HepG2 (cell line): ENCODE measurements around the gene THOC6. TPM values are rescaled to one million over a fixed set of nuclear protein-coding genes. Genes with fewer than 3 reads are reported as not detected.

Experiments used
- ATAC-seq: fragments of 200-7000 bp; cut with Tn5 transposase; 3 replicates; pipeline ENCODE4 v1.9.1; 2020; ENCODE audit warnings: mild to moderate bottlenecking, moderate library complexity
- BruUV-seq: library from RNA; stranded (reverse); fragments of 400-500 nt; replicated peaks from 2 replicates; lab custom pipeline; 2021; lab: Mats Ljungman, UMichigan
- CTCF ChIA-PET: fragments of 300-600 bp; formaldehyde crosslinking; extraction: SDS; loops from one replicate; lab custom pipeline; 2021; ENCODE audit warnings: low total read pairs, inconsistent platforms, low intra/inter-chr PET ratio; lab: Yijun Ruan, JAX
- POLR2A ChIA-PET: fragments of 350-600 bp; sonication (Branson Sonifier 250); formaldehyde crosslinking; loops from one replicate; lab custom pipeline; 2020; ENCODE audit warnings: antibody characterized with exemption, inconsistent platforms; lab: Yijun Ruan, JAX
- DNase-seq: peaks from one replicate; pipeline ENCODE4 v3.0.0-alpha.2; 2015; ENCODE audit warnings: low spot score
- FAIRE-seq: peaks from 3 replicates; lab custom pipeline; 2011; peaks lifted over from hg19 to GRCh38; lab: Jason Lieb, UNC
- H2AFZ ChIP-seq: one replicate; pipeline ENCODE4 v1.6.1; 2011; ENCODE audit warnings: low read length, inconsistent platforms
- H3K27ac ChIP-seq: fragments of 300-600 bp; 3 replicates; pipeline ENCODE4 v1.8.0; 2011; ENCODE audit warnings: mixed run types, mild to moderate bottlenecking, mixed read lengths, low read length, inconsistent platforms; ENCODE audit not compliant: insufficient read depth; ENCODE audit errors: extremely low read length
- H3K27me3 ChIP-seq, 2 experiments: fragments of 200-600 bp in 1 of 2; 2 replicates in 1 of 2; 3 replicates in 1 of 2; pipeline versions ENCODE4 v1.6.0 to v1.8.0; 2011; ENCODE audit warnings: low read length in 2 of 2, mild to moderate bottlenecking in 2 of 2, moderate library complexity in 2 of 2, inconsistent platforms in 1 of 2; ENCODE audit not compliant: insufficient read depth in 2 of 2, control insufficient read depth in 1 of 2
- H3K36me3 ChIP-seq, 2 experiments: fragments of 200-600 bp in 1 of 2; replicated peaks in 1 of 2; 2 replicates in 1 of 2; 3 replicates in 1 of 2; pipeline versions ENCODE4 v1.5.1 to v1.8.0; 2011; ENCODE audit warnings: low read length in 2 of 2, inconsistent platforms in 1 of 2; ENCODE audit not compliant: insufficient read depth in 2 of 2, control insufficient read depth in 1 of 2
- H3K4me1 ChIP-seq: 2 replicates; pipeline ENCODE4 v1.5.1; 2012; ENCODE audit warnings: low read length, inconsistent platforms; ENCODE audit not compliant: insufficient read depth
- H3K4me2 ChIP-seq: 2 replicates; pipeline ENCODE4 v1.6.0; 2011; ENCODE audit warnings: low read depth, low read length, inconsistent platforms
- H3K4me3 ChIP-seq, 3 experiments: fragments of 200-600 bp in 1 of 3; sonication (generic), shearing (Covaris generic) in 1 of 3; replicated peaks in 1 of 3; 2 replicates each; pipeline ENCODE4 v1.5.1; 2011 to 2016; ENCODE audit warnings: low read length in 3 of 3, inconsistent platforms in 2 of 3, low read depth in 2 of 3, mild to moderate bottlenecking in 2 of 3, control low read depth in 1 of 3, mixed read lengths in 1 of 3; ENCODE audit not compliant: insufficient read depth in 1 of 3
- H3K79me2 ChIP-seq: one replicate; pipeline ENCODE4 v1.6.1; 2011; ENCODE audit warnings: low read length, inconsistent platforms; ENCODE audit not compliant: insufficient read depth
- H3K9ac ChIP-seq: 2 replicates; pipeline ENCODE4 v1.6.0; 2011; ENCODE audit warnings: mild to moderate bottlenecking, low read depth, low read length, inconsistent platforms; ENCODE audit not compliant: insufficient read depth
- H3K9me3 ChIP-seq: 2 replicates; pipeline ENCODE4 v1.5.1; 2012; ENCODE audit warnings: mild to moderate bottlenecking, low read length
- H4K20me1 ChIP-seq: 2 replicates; pipeline ENCODE4 v1.6.0; 2011; ENCODE audit warnings: inconsistent platforms, mild to moderate bottlenecking, low read length, moderate library complexity; ENCODE audit not compliant: insufficient read depth
- ATF1 ChIP-seq: IDR thresholded peaks from 2 replicates; pipeline ENCODE4 v1.6.1; 2016; ENCODE audit warnings: mild to moderate bottlenecking, control low read depth
- DMAP1 ChIP-seq: IDR thresholded peaks from 2 replicates; pipeline ENCODE4 v1.6.1; 2016
- HOXD1 ChIP-seq: sonication (generic); formaldehyde crosslinking; IDR thresholded peaks from 2 replicates; pipeline ENCODE4 v1.5.0; 2020; ENCODE audit warnings: missing genetic modification reagents
- KAT7 ChIP-seq: IDR thresholded peaks from 2 replicates; pipeline ENCODE4 v1.6.1; 2018; ENCODE audit warnings: borderline replicate concordance, missing compliant biosample characterization
- ZMYM3 ChIP-seq: sonication (generic); formaldehyde crosslinking; IDR thresholded peaks from 2 replicates; pipeline ENCODE4 v1.5.1; 2020; ENCODE audit warnings: mild to moderate bottlenecking, missing genetic modification reagents
- WGBS: methylation state at CpG from one replicate; pipeline ENCODE4 v1.1.6; 2017; ENCODE audit warnings: low lambda C conversion rate; 5-methylcytosine and 5-hydroxymethylcytosine counted together
- in situ Hi-C: cut with HindIII; loops from 2 replicates; pipeline ENCODE4 v1.10.0; 2017; ENCODE audit warnings: low pct_unique_long_range_greater_than_20kb; ENCODE audit not compliant: extremely low pct_ligation_motif_present
- intact Hi-C: fragments of 100-400 bp; cut with micrococcal nuclease; formaldehyde crosslinking; loops from one replicate; pipeline ENCODE4 v1.10.0; 2022; ENCODE audit not compliant: unreplicated experiment
- polyA plus RNA-seq, 8 experiments: library from polyadenylated mRNA; depleted of rRNA in 3 of 8; stranded (reverse) in 7 of 8; unstranded in 1 of 8; fragments of >200 nt; fragmentation: Illumina TruSeq in 4 of 8; extraction: Trizol in 4 of 8; gene quantifications; 2 replicates each; pipeline versions ENCODE4 v1.2.1 to v1.2.3, GENCODE V29; 2011 to 2016; ENCODE audit warnings: low read depth in 4 of 8, missing spikeins in 1 of 8, mixed read lengths in 1 of 8; ENCODE audit not compliant: insufficient read depth in 1 of 8
- total RNA-seq, 5 experiments: library from RNA; depleted of rRNA; stranded (reverse); fragments of >200 nt; fragmentation: Illumina TruSeq; extraction: Trizol; gene quantifications; 2 replicates each; pipeline ENCODE4 v1.2.3, GENCODE V29; 2016; ENCODE audit warnings: low read depth in 1 of 5
- TF ChIP-seq, protein P1 (sequence below): sonication (generic); formaldehyde crosslinking; IDR thresholded peaks from 2 replicates; pipeline ENCODE4 v1.4.0; 2020; ENCODE audit warnings: mild to moderate bottlenecking, missing genetic modification reagents
- TF ChIP-seq, protein P2 (sequence below): IDR thresholded peaks from 2 replicates; pipeline ENCODE4 v1.6.1; 2016; ENCODE audit warnings: low read depth
- TF ChIP-seq, protein P3 (sequence below), 2 experiments: sonication (generic) in 1 of 2; formaldehyde crosslinking in 1 of 2; IDR thresholded peaks; 2 replicates each; pipeline versions ENCODE4 v1.4.0 to v1.6.1; 2016 to 2020; ENCODE audit warnings: borderline replicate concordance in 1 of 2, low read depth in 1 of 2, mild to moderate bottlenecking in 1 of 2, missing genetic modification reagents in 1 of 2

Gene THOC6
- total and polyA plus RNA-seq, 2 of the 13 experiments (the other 11 are each of a cell fraction or from before 2014, with no cell fraction given): 32.1 to 37.0 TPM

DNA sequence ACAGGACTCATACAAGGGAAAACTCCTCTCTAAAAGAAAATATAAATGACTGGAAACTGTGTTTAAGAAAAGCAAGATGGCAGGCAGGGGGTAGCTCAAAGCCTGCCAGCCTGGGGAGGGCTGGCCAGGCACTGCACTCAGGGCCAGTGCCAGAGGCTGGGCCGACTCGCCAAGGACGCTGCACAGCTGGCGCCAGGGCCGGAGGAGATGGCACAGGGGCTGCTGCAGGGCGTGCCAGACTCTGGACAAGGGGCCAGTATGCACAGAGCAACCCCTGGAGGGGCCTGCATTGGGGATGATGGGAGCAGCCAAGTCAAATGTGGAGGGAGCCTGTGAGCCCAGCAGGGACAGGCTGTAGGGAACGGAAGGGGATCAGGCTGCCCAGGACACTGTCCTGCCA, 47.6 kb upstream of the THOC6 start:
- H3K27me3 ChIP-seq: no peaks in the 10 kb centered on the region
- ChIA-PET POLR2A (no interaction called here), CTCF (no interaction called here)
- TF ChIP-seq KAT7 (CRISPR knock-in tag): no peak
- TF ChIP-seq, protein P1, sequence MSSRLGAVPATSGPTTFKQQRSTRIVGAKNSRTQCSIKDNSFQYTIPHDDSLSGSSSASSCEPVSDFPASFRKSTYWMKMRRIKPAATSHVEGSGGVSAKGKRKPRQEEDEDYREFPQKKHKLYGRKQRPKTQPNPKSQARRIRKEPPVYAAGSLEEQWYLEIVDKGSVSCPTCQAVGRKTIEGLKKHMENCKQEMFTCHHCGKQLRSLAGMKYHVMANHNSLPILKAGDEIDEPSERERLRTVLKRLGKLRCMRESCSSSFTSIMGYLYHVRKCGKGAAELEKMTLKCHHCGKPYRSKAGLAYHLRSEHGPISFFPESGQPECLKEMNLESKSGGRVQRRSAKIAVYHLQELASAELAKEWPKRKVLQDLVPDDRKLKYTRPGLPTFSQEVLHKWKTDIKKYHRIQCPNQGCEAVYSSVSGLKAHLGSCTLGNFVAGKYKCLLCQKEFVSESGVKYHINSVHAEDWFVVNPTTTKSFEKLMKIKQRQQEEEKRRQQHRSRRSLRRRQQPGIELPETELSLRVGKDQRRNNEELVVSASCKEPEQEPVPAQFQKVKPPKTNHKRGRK (CRISPR knock-in tag): no peak
- TF ChIP-seq ATF1 (CRISPR knock-in tag): no peak
- TF ChIP-seq HOXD1 (CRISPR knock-in tag): no peak
- TF ChIP-seq, protein P2, sequence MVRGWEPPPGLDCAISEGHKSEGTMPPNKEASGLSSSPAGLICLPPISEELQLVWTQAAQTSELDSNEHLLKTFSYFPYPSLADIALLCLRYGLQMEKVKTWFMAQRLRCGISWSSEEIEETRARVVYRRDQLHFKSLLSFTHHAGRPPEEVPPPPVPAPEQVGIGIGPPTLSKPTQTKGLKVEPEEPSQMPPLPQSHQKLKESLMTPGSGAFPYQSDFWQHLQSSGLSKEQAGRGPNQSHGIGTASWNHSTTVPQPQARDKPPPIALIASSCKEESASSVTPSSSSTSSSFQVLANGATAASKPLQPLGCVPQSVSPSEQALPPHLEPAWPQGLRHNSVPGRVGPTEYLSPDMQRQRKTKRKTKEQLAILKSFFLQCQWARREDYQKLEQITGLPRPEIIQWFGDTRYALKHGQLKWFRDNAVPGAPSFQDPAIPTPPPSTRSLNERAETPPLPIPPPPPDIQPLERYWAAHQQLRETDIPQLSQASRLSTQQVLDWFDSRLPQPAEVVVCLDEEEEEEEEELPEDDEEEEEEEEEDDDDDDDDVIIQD (CRISPR knock-in tag): no peak
- no peak for TF ChIP-seq ZMYM3 (CRISPR knock-in tag)
- TF ChIP-seq DMAP1 (CRISPR knock-in tag): no peak
- TF ChIP-seq, protein P3, sequence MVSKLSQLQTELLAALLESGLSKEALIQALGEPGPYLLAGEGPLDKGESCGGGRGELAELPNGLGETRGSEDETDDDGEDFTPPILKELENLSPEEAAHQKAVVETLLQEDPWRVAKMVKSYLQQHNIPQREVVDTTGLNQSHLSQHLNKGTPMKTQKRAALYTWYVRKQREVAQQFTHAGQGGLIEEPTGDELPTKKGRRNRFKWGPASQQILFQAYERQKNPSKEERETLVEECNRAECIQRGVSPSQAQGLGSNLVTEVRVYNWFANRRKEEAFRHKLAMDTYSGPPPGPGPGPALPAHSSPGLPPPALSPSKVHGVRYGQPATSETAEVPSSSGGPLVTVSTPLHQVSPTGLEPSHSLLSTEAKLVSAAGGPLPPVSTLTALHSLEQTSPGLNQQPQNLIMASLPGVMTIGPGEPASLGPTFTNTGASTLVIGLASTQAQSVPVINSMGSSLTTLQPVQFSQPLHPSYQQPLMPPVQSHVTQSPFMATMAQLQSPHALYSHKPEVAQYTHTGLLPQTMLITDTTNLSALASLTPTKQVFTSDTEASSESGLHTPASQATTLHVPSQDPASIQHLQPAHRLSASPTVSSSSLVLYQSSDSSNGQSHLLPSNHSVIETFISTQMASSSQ (IDR thresholded peaks at IDR 0.05; ENCODE audit: low read depth): no peak
- TF ChIP-seq, protein P3 (CRISPR knock-in tag; IDR thresholded peaks at IDR 0.05; ENCODE audit: borderline replicate concordance): no peak
- H2AFZ ChIP-seq: no peak overlapping the region
- intact Hi-C loops (no loop called here), in situ Hi-C loops (no loop called here)
- H3K4me3 ChIP-seq: no peak overlapping the region
- WGBS: 98% methylated on average over 5 of the region's 7 CpGs
- no peak overlapping the region for H3K27ac ChIP-seq
- FAIRE-seq (no peak), DNase-seq (no peak), ATAC-seq (no peak)
- peaks cover 8% of the 10 kb centered on the region for H3K79me2 ChIP-seq
- H4K20me1 ChIP-seq: no peaks in the 10 kb centered on the region
- peaks cover 5% of the 10 kb centered on the region for H3K4me1 ChIP-seq
- no peak overlapping the region for H3K9ac ChIP-seq
- H3K36me3 ChIP-seq: peaks cover 2 to 18% of the 10 kb centered on the region in 2 experiments; a peak in 3 of 5 replicates
- H3K4me2 ChIP-seq: no peak overlapping the region
- BruUV-seq: no TSS peak
- H3K9me3 ChIP-seq: no peaks in the 10 kb centered on the region
